Type B pancreatic cell (in vitro differentiated cells): ENCODE data around the gene SLC13A2. TPM values are rescaled to one million over a fixed set of nuclear protein-coding genes. Genes with fewer than 3 reads are reported as not detected.
A peak's percentile ranks its signal among the peaks of the same experiment; 100 is the strongest.

Experiments used
- DNase-seq: peaks from one replicate; pipeline ENCODE4 v3.0.0; 2021; ENCODE audit warnings: mixed read lengths; ENCODE audit not compliant: unreplicated experiment; ENCODE audit errors: extremely low spot score
- H3K27ac Mint-ChIP-seq: 2 replicates; pipeline ENCODE4 v1.8.0; 2021; ENCODE audit warnings: mild to moderate bottlenecking, mixed read lengths
- H3K27me3 Mint-ChIP-seq: 2 replicates; pipeline ENCODE4 v1.8.0; 2021; ENCODE audit warnings: mixed read lengths
- H3K36me3 Mint-ChIP-seq: 2 replicates; pipeline ENCODE4 v1.8.0; 2021; ENCODE audit warnings: mixed read lengths
- H3K4me1 Mint-ChIP-seq: one replicate; pipeline ENCODE4 v1.8.0; 2021; ENCODE audit warnings: mixed read lengths; ENCODE audit not compliant: unreplicated experiment
- H3K4me3 Mint-ChIP-seq: 2 replicates; pipeline ENCODE4 v1.8.0; 2021; ENCODE audit warnings: mild to moderate bottlenecking, mixed read lengths
- H3K9me3 Mint-ChIP-seq: 2 replicates; pipeline ENCODE4 v1.8.0; 2021; ENCODE audit warnings: mixed read lengths
- total RNA-seq: library from RNA; stranded (reverse); gene quantifications from 2 replicates; pipeline ENCODE4 v1.2.1, GENCODE V29; 2021; ENCODE audit warnings: low replicate concordance
- TF ChIP-seq, protein P1 (sequence below): fragments of 200-600 bp; sonication (generic); conservative IDR thresholded peaks from 2 replicates; pipeline ENCODE4 v1.5.0; 2021; ENCODE audit warnings: antibody characterized with exemption, mild to moderate bottlenecking

The SLC13A2 gene
- total RNA-seq, 1 donor from 2014 or later: 1.2 TPM

DNA sequence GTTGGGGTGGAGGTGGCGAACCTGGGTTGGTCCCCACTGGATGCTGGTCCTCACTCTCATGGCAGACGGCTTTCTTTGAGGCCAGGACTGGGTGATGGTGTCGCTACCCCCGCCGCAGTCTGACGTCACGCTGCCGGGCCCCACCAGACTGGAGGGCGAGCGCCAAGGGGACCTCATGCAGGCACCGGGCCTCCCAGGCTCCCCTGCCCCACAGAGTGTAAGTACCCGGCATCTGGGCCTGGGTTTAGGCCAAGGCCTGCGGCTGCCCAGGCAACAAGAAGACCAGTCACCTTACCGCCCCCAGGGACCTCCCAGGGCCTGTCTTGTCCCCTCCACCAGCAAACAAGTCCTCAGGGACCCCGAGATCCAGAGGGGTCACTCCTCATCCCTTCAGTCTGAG is 50.4 kb downstream of the SLC13A2 start:
- no peaks in the 10 kb centered on the region for H3K36me3 Mint-ChIP-seq
- TF ChIP-seq, protein P1, sequence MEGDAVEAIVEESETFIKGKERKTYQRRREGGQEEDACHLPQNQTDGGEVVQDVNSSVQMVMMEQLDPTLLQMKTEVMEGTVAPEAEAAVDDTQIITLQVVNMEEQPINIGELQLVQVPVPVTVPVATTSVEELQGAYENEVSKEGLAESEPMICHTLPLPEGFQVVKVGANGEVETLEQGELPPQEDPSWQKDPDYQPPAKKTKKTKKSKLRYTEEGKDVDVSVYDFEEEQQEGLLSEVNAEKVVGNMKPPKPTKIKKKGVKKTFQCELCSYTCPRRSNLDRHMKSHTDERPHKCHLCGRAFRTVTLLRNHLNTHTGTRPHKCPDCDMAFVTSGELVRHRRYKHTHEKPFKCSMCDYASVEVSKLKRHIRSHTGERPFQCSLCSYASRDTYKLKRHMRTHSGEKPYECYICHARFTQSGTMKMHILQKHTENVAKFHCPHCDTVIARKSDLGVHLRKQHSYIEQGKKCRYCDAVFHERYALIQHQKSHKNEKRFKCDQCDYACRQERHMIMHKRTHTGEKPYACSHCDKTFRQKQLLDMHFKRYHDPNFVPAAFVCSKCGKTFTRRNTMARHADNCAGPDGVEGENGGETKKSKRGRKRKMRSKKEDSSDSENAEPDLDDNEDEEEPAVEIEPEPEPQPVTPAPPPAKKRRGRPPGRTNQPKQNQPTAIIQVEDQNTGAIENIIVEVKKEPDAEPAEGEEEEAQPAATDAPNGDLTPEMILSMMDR: no peak
- no peak overlapping the region for H3K4me3 Mint-ChIP-seq
- H3K4me1 Mint-ChIP-seq: peaks cover 30% of the 10 kb centered on the region
- no peak overlapping the region for H3K27ac Mint-ChIP-seq
- no peak for DNase-seq
- no peaks in the 10 kb centered on the region for H3K27me3 Mint-ChIP-seq
- H3K9me3 Mint-ChIP-seq: no peaks in the 10 kb centered on the region

DNA sequence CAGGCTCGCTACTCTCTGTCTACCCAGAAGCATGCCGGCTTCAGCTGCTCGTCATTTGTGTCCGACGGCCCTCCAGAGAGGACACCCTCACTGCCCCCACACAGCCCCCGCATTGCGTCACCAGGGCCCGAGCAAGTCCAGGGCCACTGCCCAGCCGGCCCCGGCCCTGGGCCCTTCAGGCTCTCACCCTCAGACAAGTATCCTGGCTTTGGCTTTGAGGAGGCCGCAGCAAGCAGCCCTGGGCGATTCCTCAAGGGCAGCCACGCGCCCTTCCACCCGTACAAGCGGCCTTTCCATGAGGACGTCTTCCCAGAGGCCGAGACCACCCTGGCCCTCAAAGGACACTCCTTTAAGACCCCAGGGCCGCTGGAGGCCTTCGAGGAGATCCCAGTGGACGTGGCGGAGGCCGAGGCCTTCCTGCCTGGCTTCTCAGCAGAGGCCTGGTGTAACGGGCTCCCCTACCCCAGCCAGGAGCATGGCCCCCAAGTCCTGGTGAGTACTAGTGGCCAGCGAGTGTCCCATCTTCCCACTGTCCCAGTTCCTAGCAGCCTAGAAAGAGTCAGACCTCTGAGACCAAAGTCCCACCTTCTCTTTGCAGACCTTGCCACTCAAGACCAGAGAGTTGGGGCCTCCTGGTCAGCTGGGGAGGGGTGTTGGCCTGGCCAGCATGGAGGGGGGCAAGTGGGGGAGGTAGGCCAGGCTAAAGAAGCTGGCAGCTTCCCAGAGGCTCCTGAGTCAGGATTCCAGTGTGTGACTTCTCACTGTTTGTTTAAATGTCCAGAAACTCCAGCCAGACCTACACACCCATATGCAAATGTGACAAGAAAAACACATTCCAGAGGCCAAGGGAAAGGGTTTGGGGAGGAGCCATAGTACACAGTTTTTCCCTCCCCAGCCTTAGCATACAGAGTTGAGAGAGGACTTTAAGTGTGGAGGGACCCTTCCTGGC is 51.3 kb downstream of the SLC13A2 start:
- Mint-ChIP-seq H3K36me3 (no peaks in the 10 kb centered on the region), H3K9me3 (no peaks in the 10 kb centered on the region), H3K4me3 (peak overlapping the region; percentile 25), H3K4me1 (peaks cover 33% of the 10 kb centered on the region), H3K27me3 (no peaks in the 10 kb centered on the region), H3K27ac (peak overlapping the region; percentile 81)
- DNase-seq: no peak
- TF ChIP-seq, protein P1: no peak

DNA sequence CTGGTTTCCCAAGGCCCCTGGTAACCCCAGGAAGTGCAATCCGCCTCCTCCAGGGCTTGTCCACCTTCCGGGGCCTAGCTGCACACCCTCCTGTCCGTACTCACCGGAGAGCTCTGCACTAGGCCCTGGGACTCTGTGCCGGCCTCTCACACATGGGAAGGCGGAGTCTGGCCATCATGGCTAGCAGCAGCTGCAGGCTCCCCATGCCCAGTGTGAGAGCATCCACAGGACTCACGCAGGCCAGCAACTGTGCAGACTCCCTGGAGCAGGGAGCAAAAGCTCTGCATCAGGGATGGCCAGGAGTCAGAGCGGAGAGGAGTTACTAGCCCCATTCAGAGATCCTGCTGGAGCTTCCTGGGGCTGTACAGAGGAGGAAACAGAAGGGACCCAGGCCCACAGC is 52.9 kb downstream of the SLC13A2 start:
- Mint-ChIP-seq H3K9me3 (no peaks in the 10 kb centered on the region), H3K36me3 (no peaks in the 10 kb centered on the region), H3K27me3 (no peaks in the 10 kb centered on the region), H3K4me1 (peaks cover 33% of the 10 kb centered on the region), H3K27ac (no peak overlapping the region), H3K4me3 (no peak overlapping the region)
- TF ChIP-seq, protein P1: no peak
- no peak for DNase-seq

- TF ChIP-seq, protein P1: no peak
- Mint-ChIP-seq H3K4me3 (no peak overlapping the region), H3K9me3 (no peaks in the 10 kb centered on the region)
These were observed 53.8 kb downstream of the SLC13A2 start for GRCh38 chr17:28527181-28527681.

DNA sequence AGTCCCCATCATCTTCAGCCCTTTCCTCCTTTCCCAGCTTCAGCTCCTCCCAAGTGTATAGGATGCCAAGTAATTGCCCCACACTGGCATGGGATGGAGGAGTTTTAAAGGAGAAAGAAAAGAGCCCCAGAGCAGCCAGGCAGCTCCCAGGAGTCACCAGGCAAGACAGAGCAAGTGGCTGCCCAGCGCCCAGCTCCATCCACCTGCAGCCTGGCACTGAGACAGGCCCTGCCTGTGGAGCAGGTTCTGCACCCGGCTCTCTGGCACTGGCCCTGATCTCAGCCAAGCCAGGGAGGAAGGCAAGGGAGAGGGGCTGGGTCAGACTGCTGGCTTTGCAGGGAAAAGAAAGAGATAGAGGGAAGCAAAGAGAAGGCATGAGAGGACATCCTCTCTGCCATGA is 54.4 kb downstream of the SLC13A2 start:
- Mint-ChIP-seq H3K27me3 (no peaks in the 10 kb centered on the region), H3K27ac (peak overlapping the region; percentile 49), H3K4me1 (peaks cover 31% of the 10 kb centered on the region), H3K9me3 (no peaks in the 10 kb centered on the region), H3K4me3 (no peak overlapping the region), H3K36me3 (no peaks in the 10 kb centered on the region)
- TF ChIP-seq, protein P1: no peak
- DNase-seq: no peak

More at GRCh38 chr17:28527181-28527681, 53.8 kb downstream of the SLC13A2 start:
- Mint-ChIP-seq H3K27ac (peak overlapping the region; percentile 49), H3K36me3 (no peaks in the 10 kb centered on the region), H3K4me1 (peaks cover 33% of the 10 kb centered on the region), H3K27me3 (no peaks in the 10 kb centered on the region)
- no peak for DNase-seq
